GM18873 (cell line): Measurements from ENCODE around the gene ALPP.
"Not testable (repeated sequence)": the region's sequence is repeated elsewhere in the genome, so short reads cannot be mapped to it uniquely, and the experiment has no call there.

Experiments
- ATAC-seq: cut with Tn5 transposase; IDR thresholded peaks from one replicate; pipeline ENCODE4 v1.9.1; 2021; ENCODE audit warnings: mild to moderate bottlenecking, moderate library complexity, moderate number of reproducible peaks; ENCODE audit not compliant: unreplicated experiment, low FRiP score

The ALPP gene

DNA sequence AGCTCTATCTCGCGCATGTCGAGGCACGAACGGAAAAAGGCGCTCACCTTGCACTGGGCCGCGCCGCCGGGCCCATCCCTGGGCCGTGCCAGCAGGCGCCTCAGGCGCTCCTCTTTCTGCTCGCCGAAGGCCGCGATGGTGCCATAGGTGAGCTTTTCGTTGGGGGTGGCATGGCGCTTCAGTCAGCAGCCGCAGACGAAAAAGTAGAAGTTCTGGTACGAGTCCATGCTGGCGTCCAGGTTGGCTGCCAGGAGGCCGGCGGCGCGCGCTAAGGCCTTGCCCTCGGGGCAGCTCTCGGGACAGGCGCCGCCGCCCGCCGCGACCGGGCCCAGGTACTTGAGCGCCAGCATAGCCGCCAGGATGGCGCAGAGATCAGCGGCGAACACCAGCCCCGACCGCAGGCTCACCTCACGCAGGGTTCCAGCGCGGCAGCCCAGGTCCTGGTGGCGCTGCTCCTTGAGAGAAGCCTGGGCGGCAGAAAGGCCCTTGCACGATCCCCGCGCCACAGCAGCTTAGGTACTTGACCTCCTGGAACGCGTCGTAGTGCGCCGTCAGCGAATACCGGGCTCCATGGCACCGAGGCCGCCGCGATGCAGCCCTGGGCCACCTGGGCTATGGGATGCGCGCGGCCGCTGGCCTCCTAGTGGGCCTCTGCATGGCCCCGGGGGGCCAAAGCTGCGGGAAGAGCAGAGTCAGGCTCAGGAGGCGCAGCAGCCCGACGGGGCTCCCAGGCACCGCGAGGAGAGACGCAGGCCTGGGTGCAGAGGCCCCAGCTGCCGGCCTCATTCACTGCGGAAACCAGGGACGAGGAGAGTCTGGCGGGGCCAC lies 40.9 kb downstream of the ALPP start:
- ATAC-seq: no peak

DNA sequence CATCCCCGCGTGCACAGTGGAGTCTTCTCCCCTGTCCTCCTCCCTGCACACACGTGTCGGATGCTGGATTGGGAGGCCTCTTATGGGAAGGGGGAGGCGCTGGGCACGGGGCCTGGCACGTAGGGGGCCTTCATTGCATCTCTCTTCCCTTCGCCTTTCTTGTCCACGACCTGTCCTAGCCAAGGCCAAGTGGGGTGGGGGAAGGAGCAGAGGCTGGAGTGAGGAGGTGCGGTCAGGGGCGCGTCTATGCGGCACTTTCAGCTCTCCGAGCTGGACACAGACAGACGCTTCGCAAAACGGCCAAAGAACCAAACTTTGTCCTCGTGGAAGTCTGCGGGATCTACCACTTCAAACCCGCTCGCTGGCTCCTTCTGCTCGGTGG lies 41.5 kb downstream of the ALPP start:
- no peak for ATAC-seq

- no peak for ATAC-seq
These were observed 42.1 kb downstream of the ALPP start for GRCh38 chr2:232420463-232421188.

DNA sequence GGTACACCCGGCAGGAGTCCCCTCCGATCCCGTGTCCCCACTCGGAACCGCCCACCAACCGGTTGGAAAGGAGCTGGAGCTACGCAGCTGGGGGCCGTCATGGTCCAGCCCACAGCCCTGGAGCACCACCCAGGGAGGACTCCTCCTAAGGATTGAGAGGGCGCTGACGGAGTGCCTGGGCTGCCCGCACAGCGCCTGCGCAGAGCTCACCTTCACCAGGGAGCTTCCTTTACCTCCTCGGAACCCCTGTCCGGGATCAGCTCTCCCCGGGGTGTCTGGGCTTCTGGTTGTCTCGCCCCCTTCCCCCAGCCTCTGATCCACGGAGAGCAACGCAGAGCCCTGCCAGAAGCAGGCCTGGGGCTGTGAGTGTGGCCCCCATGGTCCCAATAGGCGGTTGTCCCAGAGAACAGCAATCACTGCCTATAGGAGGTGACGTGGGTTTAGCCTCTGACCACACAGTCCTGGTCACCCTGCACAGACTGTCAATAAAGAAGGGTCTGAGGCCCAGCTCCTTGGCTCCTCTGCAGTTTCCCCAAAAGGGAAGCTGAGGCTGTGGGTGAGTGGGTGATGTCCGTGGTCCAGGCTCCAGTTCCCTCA lies 42.7 kb downstream of the ALPP start:
- no peak for ATAC-seq

- no peak for ATAC-seq
These were observed 43.5 kb downstream of the ALPP start for GRCh38 chr2:232422051-232422450.

DNA sequence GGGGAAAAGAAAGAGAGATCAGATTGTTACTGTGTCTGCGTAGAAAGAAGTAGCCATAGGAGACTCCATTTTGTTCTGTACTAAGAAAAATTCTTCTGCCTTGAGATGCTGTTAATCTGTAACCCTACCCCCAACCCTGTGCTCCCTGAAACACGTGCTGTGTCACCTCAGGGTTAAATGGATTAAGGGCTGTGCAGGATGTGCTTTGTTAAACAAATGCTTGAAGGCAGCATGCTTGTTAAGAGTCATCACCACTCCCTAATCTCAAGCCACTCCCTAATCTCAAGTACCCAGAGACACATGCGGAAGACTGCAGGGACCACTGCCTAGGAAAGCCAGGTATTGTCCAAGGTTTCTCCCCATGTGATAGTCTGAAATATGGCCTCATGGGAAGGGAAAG lies 44.4 kb downstream of the ALPP start:
- not testable (repeated sequence) for ATAC-seq

GRCh38 chr2:232423407-232423806 lies 44.9 kb downstream of the ALPP start:
- ATAC-seq: not testable (repeated sequence)

GRCh38 chr2:232431705-232432590 lies 53.4 kb downstream of the ALPP start:
- ATAC-seq: no peak
